ENCODE data around the gene SLC6A9.

SLC6A9 gene

GRCh38 chr1:43995984-43996732 is 35.1 kb downstream of the SLC6A9 start:
- peaks cover 17% of the 10 kb centered on the region for H3K4me1 Mint-ChIP-seq (ENCODE audit: low read depth)
- peaks cover 10% of the 10 kb centered on the region for H3K27me3 Mint-ChIP-seq
- H3K9me3 Mint-ChIP-seq = no peaks in the 10 kb centered on the region
- intact Hi-C loops (cut with micrococcal nuclease) = no loop called here
- H3K36me3 Mint-ChIP-seq (ENCODE audit: low read depth) = peaks cover 8% of the 10 kb centered on the region
- no peak overlapping the region for H3K27ac Mint-ChIP-seq
- no peak overlapping the region for H3K4me3 Mint-ChIP-seq

DNA sequence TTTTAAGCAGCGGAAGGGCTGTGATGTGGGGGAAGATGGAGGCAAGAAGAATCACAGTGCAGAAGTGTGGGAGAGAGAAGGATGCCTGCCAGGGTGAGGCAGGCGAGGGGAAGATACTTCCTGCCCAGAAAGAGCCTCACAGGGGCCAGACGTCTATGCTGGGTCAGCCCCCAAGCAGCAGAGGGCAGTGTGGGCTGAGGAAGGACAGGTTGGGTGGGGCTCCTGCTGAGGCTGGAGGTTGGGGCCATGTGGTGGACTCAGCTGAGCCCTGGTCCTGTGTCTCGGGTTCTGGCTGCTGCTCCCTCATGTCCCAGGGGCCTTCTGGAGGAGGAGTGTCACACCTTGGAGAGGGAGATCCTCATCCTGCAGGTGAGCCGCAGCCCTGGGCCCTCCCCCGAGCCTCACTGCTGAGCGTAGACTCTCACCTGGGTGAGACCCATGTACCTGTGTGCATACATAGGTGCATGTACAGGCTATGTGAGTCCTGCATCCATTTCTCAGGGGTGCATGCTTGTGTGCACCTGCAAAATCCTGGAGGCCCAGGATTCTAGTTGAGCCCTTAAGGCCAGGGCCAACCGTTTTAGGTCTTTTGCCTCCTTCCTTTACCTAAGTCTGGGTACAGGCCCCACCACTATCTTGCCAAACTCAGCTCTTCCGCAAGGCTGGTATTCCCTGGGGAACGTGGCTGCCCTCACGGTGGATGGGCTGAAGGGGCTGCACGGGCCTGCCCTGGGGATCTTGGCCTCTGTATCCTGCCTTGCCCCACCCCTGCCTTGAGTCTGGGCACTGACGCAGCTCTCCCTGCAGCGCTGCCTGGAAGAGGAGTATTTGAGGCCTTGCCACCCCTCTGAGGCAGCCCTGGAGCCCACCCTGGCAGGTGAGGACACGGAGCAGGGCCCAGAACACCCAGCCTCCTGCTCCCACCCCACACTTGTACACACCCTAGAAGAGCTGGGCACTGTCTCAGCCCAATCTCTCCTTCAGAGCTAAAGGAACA is 36.2 kb downstream of the SLC6A9 start:
- H3K27ac Mint-ChIP-seq = no peak overlapping the region
- H3K4me1 Mint-ChIP-seq (ENCODE audit: low read depth) = peaks cover 24% of the 10 kb centered on the region
- H3K4me3 Mint-ChIP-seq = no peak overlapping the region
- no peaks in the 10 kb centered on the region for H3K9me3 Mint-ChIP-seq
- H3K27me3 Mint-ChIP-seq = peaks cover 10% of the 10 kb centered on the region
- H3K36me3 Mint-ChIP-seq (ENCODE audit: low read depth) = peaks cover 8% of the 10 kb centered on the region
- intact Hi-C loops (cut with micrococcal nuclease) = no loop called here

DNA sequence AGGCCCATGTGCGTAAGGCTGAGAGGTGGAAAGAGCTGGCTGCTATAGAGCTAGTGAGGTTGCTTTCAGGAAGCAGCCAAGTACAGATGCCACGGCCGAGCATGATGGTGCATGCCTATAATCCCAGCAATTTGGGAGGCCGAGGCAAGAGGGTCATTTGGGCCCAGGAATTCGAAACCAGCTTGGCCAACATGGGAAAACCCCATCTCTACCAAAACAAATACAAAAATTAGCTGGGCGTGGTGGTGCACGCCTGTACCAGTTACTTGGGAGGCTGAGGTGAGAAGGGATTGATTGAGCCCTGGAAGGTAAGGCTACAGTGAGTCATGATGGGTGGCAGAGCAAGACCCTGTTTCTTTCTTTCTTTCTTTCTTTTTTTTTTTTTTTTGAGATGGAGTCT is 37.2 kb downstream of the SLC6A9 start:
- Mint-ChIP-seq H3K36me3 (ENCODE audit: low read depth) (peaks cover 8% of the 10 kb centered on the region), H3K27ac (no peak overlapping the region), H3K9me3 (no peaks in the 10 kb centered on the region), H3K4me1 (ENCODE audit: low read depth) (peaks cover 24% of the 10 kb centered on the region), H3K4me3 (no peak overlapping the region), H3K27me3 (peaks cover 10% of the 10 kb centered on the region)
- intact Hi-C loops (cut with micrococcal nuclease) = no loop called here

- H3K9me3 Mint-ChIP-seq = no peaks in the 10 kb centered on the region
- intact Hi-C loops (cut with micrococcal nuclease) = no loop called here
- H3K27me3 Mint-ChIP-seq = peaks cover 10% of the 10 kb centered on the region
- H3K4me1 Mint-ChIP-seq (ENCODE audit: low read depth) = peaks cover 24% of the 10 kb centered on the region
- H3K36me3 Mint-ChIP-seq (ENCODE audit: low read depth) = peaks cover 8% of the 10 kb centered on the region
- no peak overlapping the region for H3K27ac Mint-ChIP-seq
- no peak overlapping the region for H3K4me3 Mint-ChIP-seq
Measured at GRCh38 chr1:43993206-43993914, 37.9 kb downstream of the SLC6A9 start.

DNA sequence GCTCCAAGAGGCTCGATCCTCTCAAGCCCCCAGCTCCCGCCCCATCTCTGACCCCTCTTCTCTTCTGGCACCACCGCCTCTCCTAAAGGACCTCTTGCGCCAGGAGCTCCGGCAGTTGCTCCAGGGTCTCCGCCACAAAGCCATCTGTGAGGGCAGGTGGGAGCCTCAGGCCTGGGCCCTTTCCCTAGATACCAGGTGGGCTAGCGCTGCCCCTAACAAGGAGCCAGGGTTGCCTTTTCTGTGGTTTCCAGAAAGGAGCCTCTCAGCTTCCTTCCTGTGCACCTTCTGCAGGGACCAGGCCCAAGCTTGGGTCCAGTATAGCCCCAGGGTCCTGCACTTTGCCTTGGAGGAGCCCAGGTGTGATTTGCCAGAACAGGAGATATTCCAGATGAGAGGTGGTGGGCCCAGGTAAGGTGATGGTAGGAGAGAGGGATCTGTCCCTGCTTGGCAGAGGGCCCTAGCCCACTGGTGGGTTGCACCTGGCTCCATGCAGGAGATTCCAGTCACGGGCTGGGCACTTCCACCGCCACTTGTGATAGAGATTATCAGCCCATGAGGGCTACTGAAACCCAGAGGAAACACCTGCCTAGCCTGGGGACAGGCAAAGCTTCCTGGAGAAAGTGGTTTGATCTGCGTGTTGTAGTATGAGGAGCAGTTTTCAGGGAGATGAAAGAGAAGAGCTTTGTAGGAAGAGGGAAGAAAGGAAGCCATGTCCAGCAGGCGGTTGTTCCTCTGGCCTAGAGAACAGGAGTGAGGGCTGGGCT is 38.8 kb downstream of the SLC6A9 start:
- Mint-ChIP-seq H3K4me1 (ENCODE audit: low read depth) (peaks cover 29% of the 10 kb centered on the region), H3K27ac (peak overlapping the region; percentile 83), H3K27me3 (peaks cover 9% of the 10 kb centered on the region), H3K4me3 (peak overlapping the region; percentile 92), H3K36me3 (ENCODE audit: low read depth) (peaks cover 8% of the 10 kb centered on the region), H3K9me3 (no peaks in the 10 kb centered on the region)
- intact Hi-C loops (cut with micrococcal nuclease) = no loop called here

DNA sequence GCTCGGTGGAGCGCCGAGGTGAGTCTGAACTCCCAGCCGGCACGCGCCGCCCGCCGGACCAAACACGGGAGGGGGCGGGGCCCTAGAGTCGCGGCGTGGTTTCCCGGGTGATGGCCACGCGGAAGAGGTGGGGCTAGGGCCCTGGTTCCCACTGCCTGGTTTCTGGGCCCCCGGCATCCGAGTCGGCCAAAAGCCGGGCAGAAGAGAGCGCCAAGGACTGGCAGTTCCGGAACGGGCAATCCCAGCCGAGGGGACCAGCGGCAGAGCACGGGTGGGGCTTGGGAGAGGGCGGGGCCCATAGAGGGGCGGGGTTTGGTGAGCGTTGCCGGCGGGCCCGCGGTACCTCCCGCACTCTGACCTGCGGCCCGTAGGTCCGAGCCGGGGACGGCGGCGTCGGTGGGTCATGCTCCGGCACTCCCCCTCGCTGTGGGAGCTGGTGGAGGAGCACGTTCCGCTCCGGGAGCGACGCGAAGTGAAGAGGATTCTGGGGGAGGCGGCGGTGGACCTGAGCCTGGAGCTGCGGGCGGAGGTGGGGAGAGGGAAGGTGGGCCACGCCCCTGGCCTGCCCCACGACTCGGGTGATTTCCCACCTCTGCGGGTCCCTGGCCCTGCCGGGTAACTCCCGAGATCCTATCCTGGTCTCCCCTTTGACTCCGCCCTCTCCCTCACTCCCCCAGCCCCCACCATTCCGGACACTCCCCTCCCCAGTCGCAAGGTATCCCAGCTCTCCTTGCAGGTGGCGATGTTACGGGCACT is 39.6 kb downstream of the SLC6A9 start, which contains the start of gene CCDC24:
TSS of gene CCDC24 (plus strand) at position 124 of the 756 bp plus-strand sequence. CDS start at position 404, 280 bp downstream.
- peaks cover 29% of the 10 kb centered on the region for H3K4me1 Mint-ChIP-seq (ENCODE audit: low read depth)
- H3K4me3 Mint-ChIP-seq = peak within 1 kb of the TSS; percentile 92
- H3K27me3 Mint-ChIP-seq = peaks cover 9% of the 10 kb centered on the region
- H3K27ac Mint-ChIP-seq = peak within 1 kb of the TSS; percentile 83
- intact Hi-C loops (cut with micrococcal nuclease) = loop anchor here (2.0 kb wide), 2 partner anchors 17 to 45 kb away; partner anchors contain the start of genes ATP6V0B and IPO13
- H3K36me3 Mint-ChIP-seq (ENCODE audit: low read depth) = peaks cover 8% of the 10 kb centered on the region
- no peaks in the 10 kb centered on the region for H3K9me3 Mint-ChIP-seq

GRCh38 chr1:43991200-43991475 is 40.1 kb downstream of the SLC6A9 start:
- peaks cover 9% of the 10 kb centered on the region for H3K27me3 Mint-ChIP-seq
- intact Hi-C loops (cut with micrococcal nuclease) = loop anchor here (2.0 kb wide), 2 partner anchors 16 to 44 kb away; partner anchors contain the start of genes ATP6V0B and IPO13
- peaks cover 29% of the 10 kb centered on the region for H3K4me1 Mint-ChIP-seq (ENCODE audit: low read depth)
- peaks cover 8% of the 10 kb centered on the region for H3K36me3 Mint-ChIP-seq (ENCODE audit: low read depth)
- H3K4me3 Mint-ChIP-seq = peak overlapping the region; percentile 92
- H3K9me3 Mint-ChIP-seq = no peaks in the 10 kb centered on the region
- peak overlapping the region; percentile 83 for H3K27ac Mint-ChIP-seq

DNA sequence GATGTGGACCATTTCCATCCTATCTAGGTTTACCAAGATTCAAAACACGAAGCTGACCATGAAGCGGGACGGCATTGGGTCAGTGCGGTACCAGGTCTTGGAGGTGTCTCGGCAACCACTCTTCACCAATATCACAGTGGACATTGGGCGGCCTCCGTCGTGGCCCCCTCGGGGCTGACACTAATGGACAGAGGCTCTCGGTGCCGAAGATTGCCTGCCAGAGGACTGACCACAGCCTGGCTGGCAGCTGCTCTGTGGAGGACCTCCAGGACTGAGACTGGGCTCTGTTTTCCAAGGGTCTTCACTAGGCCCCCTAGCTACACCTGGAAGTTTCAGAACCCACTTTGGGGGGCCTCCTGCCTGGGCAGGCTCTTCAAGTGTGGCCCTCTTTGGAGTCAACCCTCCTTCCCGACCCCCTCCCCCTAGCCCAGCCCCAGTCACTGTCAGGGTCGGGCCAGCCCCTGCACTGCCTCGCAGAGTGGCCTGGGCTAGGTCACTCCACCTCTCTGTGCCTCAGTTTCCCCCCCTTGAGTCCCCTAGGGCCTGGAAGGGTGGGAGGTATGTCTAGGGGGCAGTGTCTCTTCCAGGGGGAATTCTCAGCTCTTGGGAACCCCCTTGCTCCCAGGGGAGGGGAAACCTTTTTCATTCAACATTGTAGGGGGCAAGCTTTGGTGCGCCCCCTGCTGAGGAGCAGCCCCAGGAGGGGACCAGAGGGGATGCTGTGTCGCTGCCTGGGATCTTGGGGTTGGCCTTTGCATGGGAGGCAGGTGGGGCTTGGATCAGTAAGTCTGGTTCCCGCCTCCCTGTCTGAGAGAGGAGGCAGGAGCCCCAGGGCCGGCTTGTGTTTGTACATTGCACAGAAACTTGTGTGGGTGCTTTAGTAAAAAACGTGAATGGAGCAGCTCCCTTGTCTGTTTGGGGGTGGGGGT is 40.7 kb downstream of the SLC6A9 start:
- Mint-ChIP-seq H3K9me3 (no peaks in the 10 kb centered on the region), H3K27ac (peak overlapping the region; percentile 83), H3K27me3 (peaks cover 9% of the 10 kb centered on the region), H3K36me3 (ENCODE audit: low read depth) (peaks cover 11% of the 10 kb centered on the region), H3K4me1 (ENCODE audit: low read depth) (peaks cover 29% of the 10 kb centered on the region), H3K4me3 (peak overlapping the region; percentile 92)
- intact Hi-C loops (cut with micrococcal nuclease) = loop anchor here (2.0 kb wide), 2 partner anchors 16 to 44 kb away; partner anchors contain the start of genes ATP6V0B and IPO13

- H3K36me3 Mint-ChIP-seq (ENCODE audit: low read depth) = peaks cover 13% of the 10 kb centered on the region
- no peaks in the 10 kb centered on the region for H3K9me3 Mint-ChIP-seq
- peaks cover 36% of the 10 kb centered on the region for H3K4me1 Mint-ChIP-seq (ENCODE audit: low read depth)
- intact Hi-C loops (cut with micrococcal nuclease) = no loop called here
- no peak overlapping the region for H3K27ac Mint-ChIP-seq
- no peak overlapping the region for H3K4me3 Mint-ChIP-seq
- H3K27me3 Mint-ChIP-seq = peaks cover 5% of the 10 kb centered on the region
Measured at GRCh38 chr1:43987159-43987902, 43.9 kb downstream of the SLC6A9 start.

- H3K9me3 Mint-ChIP-seq = no peaks in the 10 kb centered on the region
- no peak overlapping the region for H3K27ac Mint-ChIP-seq
- intact Hi-C loops (cut with micrococcal nuclease) = no loop called here
- H3K36me3 Mint-ChIP-seq (ENCODE audit: low read depth) = peaks cover 10% of the 10 kb centered on the region
- peaks cover 2% of the 10 kb centered on the region for H3K27me3 Mint-ChIP-seq
- peaks cover 31% of the 10 kb centered on the region for H3K4me1 Mint-ChIP-seq (ENCODE audit: low read depth)
- H3K4me3 Mint-ChIP-seq = no peak overlapping the region
Measured at GRCh38 chr1:43986712-43987111, 44.5 kb downstream of the SLC6A9 start.

DNA sequence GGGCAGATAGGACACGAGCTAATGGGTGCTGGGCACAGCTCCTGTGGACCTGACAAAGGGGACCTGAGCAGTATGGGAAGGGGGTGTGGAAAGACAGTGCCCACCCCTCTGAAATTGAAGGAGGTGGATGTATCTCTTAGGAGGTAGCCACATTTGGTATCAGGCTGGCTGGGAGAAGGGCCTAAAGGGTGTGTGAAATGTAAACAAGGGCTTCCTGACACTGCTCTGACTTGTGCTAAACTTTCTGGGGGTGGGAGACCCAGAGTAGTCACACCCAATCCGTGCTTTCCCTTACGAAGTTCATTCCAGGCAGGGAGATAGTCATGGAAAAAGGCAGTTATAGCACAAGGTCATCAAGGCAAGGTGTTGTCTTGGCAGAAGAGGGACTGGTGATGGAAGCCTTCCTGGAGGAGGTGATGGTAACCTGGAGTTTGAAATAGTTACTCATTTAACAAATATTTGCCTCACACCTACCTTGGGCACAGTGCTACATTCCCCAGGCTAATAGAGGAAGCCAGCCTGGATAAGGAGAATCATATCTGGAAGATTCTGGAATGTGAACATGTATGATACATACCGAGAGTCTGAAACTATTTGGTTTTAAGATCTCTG is 45.2 kb downstream of the SLC6A9 start:
- Mint-ChIP-seq H3K27me3 (peaks cover 2% of the 10 kb centered on the region), H3K27ac (no peak overlapping the region), H3K9me3 (no peaks in the 10 kb centered on the region), H3K4me1 (ENCODE audit: low read depth) (peaks cover 27% of the 10 kb centered on the region), H3K4me3 (no peak overlapping the region), H3K36me3 (ENCODE audit: low read depth) (peaks cover 5% of the 10 kb centered on the region)
- intact Hi-C loops (cut with micrococcal nuclease) = no loop called here
